ENCODE data around the gene ZSCAN10.
"Not testable (repeated sequence)": the region's sequence is repeated elsewhere in the genome, so short reads cannot be mapped to it uniquely, and the experiment has no call there.

ZSCAN10 gene

DNA sequence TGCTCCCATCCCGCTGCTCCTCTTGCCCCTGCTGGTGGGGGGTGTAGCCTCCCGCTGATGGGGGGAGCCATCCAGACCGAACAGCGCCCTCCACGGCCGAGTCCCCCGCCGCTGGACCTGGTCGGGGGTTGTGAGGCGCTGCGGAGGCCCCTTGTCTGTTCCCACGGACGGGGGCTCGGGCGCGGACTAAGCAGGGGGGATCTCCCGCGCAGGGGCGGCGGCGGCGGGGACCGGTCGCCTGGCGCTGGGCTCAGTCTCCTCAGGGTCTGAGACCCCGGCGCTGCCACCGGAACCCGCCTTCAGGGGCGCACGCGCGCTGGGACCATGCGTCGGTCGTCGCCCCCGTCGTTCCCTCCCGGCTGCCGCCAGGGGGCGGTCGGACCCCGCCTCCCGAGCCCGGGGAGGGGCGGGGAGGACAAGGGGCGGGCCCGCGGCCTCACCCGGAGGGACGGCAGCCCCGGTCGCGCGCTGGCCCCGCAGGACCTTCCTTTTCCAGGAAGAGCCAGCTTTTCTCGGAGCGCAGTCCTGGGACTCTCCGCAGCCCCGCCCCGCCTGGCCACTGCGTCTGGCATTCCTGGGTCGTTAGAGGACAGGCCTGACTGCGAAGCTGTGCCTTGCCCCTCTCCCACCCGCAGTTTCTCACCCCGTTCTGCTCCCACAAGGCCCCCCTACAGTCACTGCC lies 39.9 kb downstream of the ZSCAN10 start:
- peak; percentile 88 for DNase-seq

DNA sequence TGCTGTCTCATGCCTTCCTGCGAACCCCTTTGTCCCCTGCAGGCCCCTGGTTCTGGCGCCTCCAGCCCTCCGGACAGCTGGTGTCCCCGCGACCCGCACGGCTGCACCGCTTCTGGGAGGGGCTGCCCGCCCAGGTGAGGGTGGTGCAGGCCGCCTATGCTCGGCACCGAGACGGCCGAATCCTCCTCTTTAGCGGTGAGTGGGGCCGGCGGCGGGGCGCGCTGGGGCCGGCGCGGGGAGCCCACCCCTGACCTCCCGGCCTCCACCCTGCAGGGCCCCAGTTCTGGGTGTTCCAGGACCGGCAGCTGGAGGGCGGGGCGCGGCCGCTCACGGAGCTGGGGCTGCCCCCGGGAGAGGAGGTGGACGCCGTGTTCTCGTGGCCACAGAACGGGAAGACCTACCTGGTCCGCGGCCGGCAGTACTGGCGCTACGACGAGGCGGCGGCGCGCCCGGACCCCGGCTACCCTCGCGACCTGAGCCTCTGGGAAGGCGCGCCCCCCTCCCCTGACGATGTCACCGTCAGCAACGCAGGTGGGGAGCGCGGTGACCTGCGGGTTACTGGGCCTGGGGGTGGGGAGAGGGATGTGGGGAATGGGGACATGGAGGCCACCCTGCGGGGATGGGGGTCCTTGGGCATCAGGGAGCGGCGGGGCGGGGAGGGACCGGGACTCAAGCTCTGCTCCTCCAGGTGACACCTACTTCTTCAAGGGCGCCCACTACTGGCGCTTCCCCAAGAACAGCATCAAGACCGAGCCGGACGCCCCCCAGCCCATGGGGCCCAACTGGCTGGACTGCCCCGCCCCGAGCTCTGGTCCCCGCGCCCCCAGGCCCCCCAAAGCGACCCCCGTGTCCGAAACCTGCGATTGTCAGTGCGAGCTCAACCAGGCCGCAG lies 40.7 kb downstream of the ZSCAN10 start:
- peak; percentile 53 for DNase-seq

DNA sequence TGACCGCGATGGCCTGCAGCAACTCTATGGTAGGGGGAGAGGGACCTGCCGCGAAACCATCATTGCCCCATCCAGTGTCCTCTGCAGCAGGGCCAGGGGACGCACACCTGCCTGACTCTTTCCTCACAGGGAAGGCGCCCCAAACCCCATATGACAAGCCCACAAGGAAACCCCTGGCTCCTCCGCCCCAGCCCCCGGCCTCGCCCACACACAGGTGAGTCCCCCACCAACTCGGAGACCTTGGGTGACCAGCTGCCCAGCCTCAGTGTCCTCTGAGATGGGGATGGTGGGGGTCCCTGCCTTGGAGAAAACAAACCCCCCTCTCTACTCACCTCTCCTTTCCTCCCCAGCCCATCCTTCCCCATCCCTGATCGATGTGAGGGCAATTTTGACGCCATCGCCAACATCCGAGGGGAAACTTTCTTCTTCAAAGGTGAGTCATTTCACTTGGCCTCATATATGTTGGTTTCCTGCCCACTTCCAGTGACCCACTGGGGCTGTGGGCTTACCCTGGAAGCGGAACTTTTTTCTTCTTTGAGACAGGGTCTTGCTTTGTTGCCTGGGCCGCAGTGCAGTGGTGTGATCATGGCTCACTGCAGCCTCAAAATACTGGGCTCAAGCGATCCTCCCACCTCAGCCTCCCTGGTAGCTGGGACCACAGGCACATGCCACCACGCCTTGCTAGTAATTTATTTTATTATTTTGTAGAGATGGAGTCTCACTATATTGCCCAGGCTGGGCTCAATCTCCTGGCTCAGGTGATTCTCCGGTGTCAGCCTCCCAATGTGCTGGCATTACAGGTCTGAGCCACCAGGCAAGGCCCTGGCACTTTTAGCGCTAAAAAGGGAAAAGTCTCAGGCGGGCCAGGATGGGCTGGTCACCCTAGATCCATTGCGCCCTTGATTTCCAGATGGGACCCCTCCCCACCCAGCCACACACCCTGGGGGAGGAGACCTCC lies 41.6 kb downstream of the ZSCAN10 start:
- no peak for DNase-seq

DNA sequence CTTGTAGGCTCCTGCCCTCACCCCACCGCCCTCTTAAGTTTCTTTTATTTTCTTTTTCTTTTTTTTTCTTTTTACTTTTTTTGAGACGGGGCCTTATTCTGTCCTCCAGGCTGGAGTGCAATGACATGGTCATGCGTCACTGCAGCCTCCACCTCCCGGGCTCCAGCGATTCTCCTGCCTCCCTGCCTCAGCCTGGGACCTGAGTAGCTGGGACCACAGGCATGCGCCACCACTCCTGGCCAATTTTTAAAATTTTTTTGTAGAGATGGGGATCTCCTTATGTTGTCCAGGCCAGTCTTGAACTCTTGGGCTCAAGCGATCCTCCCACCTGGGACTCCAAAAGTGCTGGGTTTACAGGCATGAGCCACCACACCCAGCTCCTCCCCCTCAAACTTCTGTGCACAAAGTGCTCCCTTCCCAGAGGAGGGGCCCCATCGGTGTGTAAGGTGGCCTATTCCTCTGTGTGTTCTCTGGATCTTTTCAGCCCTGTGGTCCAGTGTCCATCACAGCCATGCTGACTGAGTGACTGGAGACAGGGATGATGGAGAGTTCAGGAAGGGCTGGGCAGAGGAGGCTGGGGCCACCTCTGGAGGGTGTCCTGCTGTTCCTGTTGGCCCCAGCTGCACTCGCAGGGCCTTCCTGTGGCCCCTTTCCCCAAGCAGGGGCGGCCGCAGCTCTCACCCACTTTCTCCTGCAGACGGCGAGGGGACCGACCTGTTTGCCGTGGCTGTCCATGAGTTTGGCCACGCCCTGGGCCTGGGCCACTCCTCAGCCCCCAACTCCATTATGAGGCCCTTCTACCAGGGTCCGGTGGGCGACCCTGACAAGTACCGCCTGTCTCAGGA lies 42.5 kb downstream of the ZSCAN10 start:
- no peak for DNase-seq

DNA sequence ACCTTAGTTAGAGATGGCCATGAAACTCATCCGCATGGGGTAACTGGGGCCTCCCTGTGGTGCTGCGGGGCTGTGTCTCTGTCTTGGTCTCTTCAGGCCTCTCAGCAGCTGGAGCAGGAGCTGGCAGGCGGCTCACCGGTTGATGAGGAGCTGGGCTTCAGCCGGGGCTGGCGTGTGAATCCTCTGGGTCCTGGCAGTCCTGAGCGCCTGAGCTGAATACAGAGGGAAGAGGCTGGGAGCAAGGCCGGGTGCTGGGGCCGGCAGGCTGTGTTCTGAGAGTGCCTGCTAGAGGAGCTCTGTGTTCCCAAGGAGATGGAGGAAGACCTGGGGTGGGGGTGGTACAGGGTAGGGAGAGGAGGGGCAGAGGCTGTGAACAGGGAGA lies 43.4 kb downstream of the ZSCAN10 start:
- DNase-seq: not testable (repeated sequence)

DNA sequence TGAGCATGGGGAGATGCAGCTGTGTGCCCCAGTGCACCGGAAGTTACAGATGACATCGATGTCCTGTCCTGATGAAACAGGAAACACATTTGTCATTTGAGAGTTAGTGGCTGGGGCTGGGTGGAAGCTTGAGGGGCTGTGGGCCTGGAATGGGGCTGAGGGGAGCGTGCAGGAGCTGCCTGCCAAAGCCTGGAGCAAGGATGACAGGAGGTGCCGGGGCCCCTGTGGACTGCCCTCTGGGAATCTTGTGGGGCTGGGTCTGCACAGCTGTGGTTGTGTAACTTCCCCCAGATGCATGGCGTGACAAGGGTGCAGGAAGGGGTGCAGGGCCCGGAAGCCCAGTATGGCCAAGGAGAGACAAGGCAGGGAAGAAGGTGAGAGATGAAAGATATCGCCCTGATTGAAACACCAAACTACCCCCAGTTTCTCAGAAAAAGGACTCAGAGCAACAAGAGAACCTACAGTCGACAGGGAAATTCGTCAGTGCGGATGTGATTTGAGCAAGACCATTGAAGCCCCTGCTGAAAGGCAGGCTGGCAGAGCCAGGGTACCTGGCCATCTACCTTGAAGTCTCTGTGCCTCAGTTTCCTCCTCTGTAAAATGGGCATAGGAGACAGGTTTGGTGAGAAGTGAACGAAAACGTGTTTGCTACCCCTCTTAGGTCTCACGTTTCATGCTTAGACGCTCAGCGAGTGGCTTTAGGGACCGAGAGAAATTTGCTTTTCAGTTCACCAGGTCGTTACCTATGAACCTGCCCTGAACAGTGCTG lies 43.9 kb downstream of the ZSCAN10 start:
- DNase-seq: no peak

DNA sequence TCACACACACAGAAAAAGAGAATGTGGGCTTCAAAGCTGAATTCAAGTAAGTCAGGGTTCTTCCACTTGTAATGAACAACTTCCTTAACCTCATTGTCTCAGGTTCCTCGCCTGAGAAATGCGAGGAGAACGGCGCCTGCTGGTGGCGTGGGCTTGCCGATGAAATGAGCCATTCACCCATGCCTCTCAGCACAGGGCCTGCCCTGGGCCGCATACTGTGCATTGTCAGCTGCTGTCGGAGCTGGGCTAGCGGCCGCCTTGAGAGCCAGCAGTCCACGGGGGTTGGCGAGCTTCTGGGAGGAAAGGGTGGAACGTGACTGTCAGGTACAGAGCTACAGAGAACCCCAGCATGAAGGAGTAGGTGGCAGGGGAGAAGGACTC lies 45.8 kb downstream of the ZSCAN10 start:
- DNase-seq: not testable (repeated sequence)

DNA sequence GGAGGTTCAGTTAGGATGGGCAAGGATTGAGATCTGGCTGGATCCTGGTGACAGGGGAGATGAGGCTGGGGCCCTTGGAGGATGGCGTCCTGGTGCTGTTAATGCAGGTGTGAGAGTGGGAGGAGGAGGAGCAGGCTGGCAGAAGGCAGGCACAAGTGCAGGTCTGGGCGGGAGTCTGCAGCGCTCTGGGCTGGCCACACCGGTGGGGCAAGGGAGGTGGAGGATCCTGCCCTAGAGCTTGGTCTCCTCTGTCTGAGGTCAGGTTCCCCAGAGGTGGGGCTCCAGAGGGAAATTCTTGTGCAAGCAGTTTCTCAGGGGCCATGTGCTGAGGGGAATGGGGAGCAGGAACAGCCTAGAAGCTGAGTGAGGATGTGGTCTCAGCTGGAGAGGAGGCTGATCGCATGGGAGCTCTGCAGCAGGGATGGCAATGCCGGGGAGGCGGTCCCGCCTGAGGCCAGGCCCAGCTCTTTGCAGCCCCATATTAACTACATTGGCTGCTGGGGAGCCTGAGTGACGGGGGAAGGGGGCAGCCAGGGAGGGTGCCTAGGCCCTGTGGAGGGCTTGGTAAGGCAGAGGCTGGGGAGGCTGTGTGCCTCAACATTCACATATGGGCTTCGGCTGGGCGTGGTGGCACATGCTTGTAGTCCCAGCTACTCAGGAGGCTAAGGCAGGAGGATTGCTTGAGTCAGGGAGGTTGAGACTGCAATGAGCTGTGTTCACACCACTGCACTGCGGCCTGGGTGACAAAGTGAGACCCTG lies 46.3 kb downstream of the ZSCAN10 start:
- DNase-seq: not testable (repeated sequence)

DNA sequence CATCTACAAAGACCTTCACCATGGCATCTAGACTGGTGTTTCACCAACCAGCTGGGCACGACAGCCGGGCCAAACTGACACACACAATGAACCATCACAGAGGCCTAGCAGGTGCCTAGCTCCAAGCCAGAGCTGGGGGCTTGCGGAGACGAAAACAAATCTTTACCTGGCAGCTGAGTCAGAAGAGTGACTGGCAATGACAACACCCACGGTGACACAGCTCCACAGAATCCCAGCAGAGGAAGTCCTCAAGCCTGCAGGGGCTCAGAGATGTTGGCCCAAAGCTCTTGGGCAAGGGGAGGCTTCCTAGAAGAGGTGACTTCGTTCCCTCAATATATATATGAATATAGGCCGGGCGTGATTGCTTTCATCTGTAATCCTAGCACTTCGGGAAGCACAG lies 47.6 kb downstream of the ZSCAN10 start:
- DNase-seq: no peak

DNA sequence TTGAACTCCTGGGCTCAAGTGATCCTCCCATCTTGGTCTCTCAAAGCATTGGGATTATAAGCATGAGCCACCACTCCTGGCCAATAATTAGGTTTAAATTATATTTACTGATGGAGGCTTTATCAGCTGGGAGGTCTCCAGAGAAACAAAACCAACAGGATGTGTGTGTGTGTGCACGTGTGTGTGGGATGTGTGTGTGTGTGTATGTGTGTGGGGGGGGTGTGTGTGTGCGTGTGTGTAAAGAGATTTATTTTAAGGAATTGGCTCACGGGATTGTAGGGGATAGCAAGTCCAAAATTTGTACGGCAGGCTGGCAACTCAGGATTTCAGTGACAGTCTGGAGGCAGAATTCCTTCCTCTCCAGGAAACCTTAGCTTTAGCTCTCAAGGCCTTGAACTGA lies 48.1 kb downstream of the ZSCAN10 start:
- no peak for DNase-seq

DNA sequence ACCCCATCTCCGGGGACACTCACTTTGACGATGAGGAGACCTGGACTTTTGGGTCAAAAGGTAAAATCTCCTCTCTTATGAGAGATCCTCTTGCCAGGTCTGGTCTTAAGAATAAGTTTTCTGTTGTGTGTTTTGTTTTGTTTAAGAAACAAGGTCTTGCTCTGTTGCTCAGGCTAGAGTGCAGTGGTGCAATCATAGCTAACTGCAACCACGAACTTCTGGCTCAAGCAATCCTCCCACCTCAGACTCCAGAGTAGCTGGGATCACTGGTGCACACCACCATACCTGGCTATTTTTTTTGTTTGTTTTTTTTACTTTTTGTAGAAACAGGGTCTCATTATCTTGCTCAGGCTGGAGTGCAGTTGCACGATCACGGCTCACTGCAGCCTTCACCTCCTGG lies 48.6 kb downstream of the ZSCAN10 start:
- no peak for DNase-seq

DNA sequence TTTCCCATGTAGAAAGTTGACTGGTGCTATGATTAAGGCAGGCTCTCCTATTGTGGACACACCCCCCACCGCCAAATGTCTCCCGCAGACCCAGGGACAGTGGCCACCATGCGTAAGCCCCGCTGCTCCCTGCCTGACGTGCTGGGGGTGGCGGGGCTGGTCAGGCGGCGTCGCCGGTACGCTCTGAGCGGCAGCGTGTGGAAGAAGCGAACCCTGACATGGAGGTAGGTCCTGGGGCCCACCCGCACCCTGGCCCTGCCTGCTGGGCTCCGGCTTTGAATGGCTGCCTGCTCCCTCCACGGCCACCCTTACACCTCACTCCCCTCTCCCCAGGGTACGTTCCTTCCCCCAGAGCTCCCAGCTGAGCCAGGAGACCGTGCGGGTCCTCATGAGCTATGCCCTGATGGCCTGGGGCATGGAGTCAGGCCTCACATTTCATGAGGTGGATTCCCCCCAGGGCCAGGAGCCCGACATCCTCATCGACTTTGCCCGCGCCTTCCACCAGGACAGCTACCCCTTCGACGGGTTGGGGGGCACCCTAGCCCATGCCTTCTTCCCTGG lies 49.1 kb downstream of the ZSCAN10 start:
- DNase-seq: no peak

DNA sequence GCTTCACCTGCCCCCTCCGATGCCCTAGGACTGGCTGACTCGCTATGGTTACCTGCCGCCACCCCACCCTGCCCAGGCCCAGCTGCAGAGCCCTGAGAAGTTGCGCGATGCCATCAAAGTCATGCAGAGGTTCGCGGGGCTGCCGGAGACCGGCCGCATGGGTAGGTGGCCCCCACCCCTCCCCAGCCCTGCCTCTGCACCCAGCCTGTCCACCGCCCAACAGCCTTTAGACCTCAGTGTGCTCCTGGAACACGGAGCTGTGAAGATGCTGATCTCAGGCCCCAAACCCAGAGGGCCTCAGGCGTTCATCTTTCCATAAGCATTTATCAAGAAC lies 51.7 kb downstream of the ZSCAN10 start:
- no peak for DNase-seq

DNA sequence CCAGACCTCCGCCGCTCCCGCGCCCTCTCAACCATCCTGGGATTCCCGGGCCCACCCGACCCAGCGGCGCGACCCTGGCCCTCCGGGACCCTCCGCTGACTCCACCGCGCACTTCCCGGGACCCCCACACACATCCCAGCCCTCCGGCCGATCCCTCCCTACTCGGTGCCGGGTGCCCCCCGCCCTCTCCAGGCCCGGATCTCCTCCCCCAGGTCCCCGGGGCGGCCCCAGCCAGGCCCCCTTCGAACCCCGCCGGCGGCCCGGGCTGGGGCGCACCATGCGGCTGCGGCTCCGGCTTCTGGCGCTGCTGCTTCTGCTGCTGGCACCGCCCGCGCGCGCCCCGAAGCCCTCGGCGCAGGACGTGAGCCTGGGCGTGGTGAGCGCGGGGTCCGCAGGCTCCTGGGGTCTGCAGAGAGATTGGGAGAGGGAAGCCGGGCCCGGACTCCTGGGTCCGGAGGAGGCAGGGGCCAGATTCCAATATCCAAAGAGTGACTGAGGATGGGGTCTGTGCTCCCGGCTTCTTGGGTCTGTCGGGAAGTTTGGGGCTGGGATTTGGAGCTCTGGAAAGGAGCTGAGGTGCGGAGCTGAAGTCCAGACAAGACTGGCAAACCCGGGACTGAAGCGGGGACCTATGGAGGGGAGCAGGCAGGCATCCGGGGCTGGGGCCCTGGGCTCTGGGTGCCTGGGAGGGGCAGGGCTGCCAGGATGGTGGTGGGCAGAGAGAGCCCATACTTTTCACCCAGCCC lies 52.3 kb downstream of the ZSCAN10 start:
- DNase-seq: no peak

DNA sequence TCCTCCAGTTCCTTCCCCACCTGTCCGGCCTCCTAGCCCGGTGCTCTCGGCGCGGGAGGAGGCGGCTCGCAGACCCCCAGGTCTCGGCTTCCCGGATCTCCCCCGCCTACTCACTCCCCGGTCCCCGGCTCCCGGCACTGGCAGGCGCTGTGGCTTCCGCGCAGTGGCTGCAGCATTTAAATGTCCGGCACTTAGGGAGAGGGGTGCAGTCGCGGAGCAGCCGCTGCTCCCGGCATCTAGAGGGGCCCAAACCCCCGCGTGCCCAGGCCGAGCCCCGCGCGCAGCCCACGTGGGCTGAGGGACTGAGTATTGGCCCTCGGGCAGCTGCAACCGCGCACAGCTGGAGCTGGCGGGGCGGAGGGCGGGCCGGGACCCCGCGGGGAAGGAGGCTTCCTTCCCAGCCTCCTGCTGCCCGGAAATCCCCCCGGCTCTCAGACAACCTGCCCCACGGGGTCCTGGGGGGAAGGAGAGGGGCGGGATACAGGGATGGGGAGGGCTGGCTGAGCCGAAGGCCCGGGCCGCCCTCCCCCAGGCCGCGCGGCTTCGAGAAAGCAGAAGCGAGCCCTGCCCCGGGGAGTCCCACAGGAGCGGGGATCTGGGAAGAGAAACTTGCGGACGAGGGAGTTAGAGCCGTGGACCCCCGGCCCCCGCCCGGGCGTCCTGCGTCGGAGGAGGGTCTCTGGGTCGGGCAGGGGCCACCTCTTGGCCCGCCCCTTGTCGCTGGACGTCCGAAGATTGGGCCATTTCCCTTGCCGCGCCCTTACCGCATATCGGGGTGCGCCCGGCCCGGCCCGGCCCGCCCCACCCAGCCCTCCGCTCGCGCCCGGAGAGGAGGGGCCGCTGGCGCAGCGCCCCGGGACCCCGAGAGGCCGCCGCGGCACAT lies 53.1 kb downstream of the ZSCAN10 start, which contains the start of gene MMP25:
MMP25 (plus strand) TSS at position 804 of the 883 bp plus-strand sequence. CDS start 357 bp downstream, outside the sequence.
- DNase-seq: no peak

DNA sequence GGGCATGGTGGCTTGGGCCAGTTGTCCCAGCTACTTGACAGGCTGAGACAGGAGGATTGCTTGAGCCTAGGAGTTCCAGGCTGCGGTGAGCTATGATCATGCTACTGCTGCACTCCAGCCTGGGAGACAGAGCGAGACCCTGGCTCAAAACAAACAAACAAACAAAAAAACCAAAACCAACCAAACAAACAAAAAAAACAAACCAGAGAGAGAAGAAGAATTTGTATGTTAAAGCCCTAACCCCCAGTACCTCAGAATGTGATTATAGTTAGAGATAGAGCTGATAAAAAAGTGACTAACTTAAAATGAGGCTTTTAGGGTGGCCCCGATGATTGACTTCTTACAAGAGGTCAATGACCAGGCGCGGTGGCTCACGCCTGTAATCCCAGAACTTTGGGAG lies 54.4 kb downstream of the ZSCAN10 start:
- no peak for DNase-seq

DNA sequence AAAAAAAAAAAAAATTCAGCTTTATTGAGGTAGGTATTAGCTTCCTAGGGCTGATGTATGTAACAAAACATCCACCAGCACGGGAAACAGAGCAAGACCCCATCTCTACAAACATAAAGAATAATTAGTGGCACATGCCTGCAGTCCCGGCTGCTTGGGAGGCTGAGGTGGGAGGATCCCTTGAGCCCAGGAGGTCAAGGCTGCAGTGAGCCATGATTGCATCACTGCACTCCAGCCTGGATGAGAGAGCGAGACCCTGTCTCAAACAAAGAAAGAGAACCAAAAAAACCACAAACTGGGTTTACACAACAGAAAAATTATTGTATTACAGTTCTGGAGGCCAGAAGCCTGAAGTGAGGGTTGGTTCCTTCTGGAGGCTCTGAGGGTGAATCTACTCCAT lies 56.7 kb downstream of the ZSCAN10 start:
- no peak for DNase-seq

DNA sequence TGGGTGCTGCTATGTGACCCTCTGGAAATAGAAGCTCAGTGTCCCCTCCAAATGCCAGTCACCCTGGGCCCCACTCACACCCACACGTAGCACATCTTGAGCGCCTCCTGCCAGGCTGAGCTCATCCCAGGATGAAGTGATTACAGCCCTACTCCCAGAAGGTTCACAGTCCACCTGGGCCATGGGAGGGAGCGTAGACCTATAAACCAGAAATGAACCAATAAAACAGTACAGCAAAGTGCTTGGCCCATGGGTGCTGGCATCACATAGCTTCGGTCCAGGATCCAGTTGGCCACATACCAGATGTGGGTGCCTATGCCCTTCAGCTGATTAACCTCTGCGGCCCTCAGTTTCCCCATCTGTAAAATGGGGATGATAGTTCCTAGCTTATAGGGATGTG lies 60.2 kb downstream of the ZSCAN10 start:
- DNase-seq: no peak

Data from CD4-positive, alpha-beta T cell treated with Interleukin-15 for 1 hour (primary cell).